Embryonic facial prominence (tissue), 1 donor: ENCODE measurements around the gene TRIO.

ENCODE experiments used
- DNase-seq: peaks from one replicate; pipeline ENCODE4 v3.0.0-alpha.2; 2016; ENCODE audit errors: extremely low spot score

The TRIO gene

DNA sequence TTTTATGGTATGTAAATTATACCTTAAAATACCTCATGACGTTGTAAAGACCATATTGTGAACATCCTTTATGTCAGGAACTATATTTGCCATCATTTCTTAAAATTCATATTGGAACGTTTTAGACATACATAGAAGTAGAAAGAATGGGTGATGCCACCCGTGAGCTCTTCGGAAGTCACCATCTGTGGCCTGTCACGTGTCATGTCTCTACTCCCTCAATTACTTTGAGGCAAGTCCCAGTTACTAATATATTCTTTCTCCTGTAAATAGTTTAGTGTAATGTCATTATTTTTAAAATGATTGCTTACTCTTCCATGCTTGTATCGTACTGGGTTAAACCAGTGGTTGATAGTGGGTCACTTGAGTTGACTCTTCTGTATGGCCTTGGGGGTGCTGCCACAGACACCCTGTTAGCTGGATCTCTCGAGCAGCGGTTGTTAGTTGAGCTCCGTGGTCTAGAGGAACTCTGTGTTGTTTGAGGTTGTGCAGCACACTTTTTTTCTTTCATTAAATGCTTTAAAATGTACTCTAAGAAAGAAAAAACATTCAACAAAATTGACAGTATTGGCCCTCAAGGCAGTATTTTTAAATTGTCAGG is 66.2 kb downstream of the TRIO start:
- DNase-seq = no peak

DNA sequence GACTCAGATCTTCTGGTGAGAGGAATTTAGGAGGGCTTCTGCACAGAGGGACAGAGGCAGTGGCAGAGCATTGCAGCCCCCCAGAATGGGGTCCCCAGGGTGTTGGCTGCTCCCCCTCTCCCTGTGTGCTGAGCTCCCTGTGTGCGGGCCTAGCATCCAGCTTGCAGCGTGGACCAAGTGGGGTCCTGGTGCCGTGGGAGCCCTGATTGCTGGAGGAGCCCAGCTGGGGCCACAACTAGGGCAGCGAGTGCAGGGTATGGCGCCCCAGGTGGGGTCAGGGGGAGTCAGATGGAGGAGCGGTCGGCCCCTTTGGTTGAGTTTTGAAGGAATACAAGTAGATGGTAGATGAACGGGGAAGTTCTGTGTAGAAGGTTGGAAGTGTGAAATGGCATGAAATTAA is 66.7 kb downstream of the TRIO start:
- DNase-seq = no peak

DNA sequence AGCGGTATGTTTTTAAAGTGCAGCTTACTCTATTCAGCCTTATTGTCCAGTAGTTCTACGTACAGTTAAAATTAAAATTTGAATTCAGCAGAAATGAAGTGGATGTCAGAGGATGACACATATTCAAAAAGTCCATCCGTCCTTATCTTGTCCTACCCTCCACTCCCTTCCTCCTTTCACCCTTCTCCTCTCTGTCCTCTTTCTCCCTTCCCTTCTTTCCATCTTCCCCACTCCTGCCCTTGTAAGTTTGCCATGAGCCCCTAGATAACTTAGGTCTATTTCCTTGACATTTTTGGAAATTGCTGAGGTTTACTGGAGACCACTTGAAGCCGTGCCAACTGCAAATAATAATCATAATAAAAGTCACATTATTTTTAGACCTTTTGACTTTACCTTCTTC is 67.6 kb downstream of the TRIO start:
- DNase-seq = no peak

DNA sequence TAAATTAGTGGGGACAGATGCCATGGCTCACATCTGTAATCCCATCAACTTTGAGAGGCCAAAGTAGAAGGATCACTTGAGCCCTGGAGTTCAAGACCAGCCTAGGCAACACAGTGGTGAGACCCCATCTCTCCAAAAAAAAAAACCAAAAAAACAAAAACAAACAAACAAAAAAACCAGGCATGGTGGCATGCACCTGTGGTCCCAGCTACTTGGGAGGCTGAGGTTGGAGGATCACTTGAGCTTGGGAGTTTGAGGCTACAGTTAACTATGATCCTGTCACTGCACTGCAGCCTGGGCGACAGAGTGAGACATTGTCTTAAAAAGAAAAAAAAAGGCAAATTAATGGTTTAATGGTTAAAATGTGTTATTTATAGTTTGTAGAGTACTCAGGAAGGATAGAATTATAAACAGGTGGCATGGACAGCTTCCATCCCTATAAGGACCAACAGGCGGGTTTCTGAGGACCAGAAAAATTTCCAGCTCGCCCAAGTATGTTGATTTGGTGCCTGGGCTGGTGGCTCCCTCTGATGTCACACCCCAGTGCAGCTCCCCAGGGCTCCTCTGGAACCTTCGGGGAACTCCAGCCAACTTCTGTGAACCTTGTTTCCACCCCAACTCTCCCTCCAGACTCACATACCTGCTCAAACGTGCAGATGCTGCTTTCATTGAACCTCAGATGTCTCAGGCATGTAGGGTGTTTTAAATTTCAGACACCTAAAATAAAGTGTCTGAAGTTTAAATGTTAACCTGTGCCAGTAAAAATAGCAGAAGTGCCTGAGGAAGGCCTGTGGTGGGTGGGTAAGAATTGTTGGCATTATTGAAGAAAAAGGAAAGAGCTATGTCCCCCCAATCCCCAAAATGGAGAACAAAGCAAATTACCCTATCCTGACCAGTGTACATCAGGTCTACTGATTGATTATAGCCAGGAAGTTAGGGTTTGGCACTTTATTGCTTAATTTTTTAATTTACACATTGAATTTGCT is 69.0 kb downstream of the TRIO start:
- DNase-seq = no peak

DNA sequence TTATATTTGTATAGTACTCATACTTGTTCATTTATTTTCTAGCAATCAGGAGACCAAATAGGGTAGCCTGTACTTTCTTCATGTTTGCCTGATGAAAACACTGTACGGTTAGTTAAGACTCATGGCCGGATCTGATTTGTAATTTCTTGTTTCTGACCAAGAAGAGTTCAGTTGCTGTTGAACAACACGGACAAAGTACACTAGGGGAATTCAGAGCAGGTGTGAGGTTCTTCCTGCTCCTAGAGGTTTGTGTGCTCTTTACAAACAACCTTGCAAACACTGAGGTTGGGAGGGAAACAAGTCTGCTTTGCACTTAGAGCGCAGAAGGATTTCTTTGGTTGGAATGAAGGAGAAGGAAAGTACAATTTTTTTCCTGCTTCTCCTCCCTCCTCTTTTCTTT is 69.7 kb downstream of the TRIO start:
- no peak for DNase-seq

DNA sequence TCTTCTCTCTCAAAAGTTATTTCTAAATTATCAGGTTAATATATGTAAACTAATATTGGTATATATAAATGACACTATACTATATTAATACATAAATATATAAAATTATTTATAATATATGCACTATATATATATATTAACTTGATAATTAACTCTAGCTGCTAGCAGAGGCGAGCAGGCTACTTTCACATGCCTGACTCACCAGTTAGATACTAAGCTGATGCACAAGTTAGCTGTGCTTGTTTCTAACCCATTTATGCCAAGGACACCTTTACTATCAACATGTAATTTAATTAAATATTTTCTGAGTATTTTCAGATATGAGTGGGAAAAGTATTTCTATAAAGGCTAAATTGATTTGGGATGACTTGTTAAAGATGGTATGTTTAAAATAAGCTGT is 70.1 kb downstream of the TRIO start:
- DNase-seq = no peak

DNA sequence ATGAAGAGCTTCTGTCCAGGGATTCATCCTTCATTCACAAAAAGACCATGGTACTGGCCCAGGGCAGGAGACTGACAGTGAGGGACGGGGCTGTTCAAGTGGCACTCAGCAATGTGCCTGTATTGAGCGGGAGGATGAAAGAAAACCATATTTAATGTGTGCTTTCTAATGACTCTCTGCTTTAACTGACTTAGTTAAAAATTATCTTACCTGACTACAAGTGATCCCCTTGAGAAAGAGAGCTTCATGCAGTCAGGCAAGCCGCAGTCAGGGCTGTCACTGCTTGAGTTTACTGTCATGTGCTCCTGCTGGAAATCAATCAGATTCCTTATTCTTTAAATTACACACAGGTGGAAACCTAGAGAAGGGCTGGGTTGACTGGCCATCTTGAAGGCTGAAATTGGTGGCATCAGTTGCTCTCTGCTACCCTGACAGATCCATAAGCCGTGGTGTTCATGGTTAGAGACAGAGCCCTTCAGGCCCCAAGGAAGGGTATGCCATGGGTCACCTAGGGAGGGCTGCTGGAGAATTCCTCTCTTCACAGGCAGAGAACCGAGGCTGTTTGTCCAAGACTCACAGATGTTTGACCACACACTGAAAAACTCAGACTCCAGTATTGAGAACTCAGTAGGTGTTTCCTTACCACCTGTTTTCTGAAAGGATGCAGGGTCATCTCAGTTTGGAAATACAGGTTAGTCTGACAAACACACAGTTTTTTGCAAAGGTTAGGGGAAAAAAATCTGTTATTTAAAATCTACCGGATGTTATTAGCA is 70.9 kb downstream of the TRIO start:
- DNase-seq = no peak

DNA sequence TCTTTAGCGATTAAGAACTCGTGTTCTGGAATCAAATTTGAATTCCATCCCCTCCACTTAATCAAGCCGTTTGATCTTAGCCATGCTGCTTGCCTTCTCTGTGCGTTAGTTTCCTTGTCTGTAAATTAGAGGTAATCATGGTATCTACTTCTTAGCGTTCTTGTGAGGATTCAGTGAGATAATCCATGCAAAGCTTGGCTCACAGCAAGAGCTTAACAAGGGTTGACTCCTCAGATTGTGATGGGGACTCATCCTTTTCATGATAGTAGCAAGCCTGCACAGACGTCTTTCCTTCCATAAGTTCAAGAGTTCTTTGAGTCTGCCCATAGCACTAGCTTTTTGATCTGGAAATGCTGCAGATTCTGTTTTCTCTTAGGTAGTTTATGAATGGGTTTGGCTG is 72.8 kb downstream of the TRIO start:
- no peak for DNase-seq

DNA sequence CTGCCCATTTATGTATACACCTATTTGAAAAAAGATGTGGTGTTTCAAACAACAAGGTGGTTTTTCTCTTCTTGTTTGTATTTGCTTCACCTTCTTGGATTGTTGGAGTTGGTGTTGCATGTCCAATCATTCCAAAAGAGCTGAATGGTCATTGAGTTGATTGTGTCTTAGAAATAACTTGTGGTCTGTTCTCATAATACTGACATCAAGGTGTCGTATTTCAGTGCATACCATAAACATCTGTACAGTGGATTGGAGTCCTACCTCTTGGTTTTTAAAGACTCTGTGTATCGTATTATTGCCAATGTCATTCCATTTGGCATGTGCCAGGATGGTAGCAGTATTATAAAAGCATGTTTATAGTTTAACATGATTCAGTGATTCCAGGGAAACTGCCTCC is 73.2 kb downstream of the TRIO start:
- no peak for DNase-seq

DNA sequence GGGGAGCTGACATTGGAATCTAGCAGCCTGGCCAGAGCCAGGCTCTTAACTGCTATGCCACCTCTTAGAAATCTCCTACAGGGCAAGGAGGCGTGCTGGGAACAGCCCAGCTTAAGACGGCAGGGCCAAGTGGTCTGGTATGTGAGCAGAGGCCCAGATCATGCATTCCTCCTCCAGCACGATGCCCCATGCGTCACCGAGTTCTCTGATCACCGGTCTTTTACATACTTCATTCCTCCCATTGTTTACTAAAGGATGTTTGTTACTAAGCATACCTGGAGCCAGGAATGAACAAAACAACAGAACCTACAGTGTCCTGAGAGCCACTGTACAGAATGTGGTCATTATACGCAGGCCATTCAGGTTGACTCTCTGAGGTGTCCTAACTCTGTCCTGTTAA is 73.8 kb downstream of the TRIO start:
- DNase-seq = no peak

DNA sequence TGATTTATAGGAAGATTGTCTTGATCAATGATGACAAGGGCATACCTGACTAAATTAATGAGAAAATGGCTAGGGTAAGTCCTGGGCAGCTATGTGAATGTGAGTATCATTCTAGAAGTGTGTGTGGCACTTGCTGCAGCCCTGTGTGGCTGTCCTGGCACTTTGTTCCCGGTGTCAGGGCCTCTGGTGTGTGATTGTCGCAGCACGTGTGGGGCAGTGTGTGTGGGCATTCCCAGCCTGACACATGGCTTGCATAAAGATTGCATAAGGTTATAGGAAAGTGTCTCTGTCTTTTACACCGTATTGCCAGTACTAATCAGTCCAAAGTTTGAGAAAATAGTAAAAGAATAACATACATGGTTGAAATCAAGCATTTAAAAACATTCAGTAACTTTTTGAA is 74.4 kb downstream of the TRIO start:
- DNase-seq = no peak

DNA sequence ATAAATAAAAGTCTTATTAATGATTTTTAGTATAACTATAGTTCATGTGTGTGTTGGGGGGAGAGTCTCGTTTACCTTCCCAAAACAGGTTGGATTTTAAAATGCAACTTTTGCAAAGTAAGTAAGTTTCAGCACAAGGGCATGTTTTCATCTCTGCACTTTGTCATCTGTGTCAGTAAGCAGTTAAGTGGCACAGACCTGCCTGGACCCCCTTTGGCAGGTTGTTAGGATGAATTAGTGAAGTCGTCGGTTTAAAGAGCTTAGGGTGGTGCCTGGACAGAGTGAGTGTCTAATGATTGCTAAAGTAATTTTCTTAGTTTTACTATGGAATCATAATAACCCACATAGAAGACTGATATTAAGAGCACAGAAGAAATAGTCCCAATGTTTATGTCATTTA is 74.9 kb downstream of the TRIO start:
- DNase-seq = no peak

DNA sequence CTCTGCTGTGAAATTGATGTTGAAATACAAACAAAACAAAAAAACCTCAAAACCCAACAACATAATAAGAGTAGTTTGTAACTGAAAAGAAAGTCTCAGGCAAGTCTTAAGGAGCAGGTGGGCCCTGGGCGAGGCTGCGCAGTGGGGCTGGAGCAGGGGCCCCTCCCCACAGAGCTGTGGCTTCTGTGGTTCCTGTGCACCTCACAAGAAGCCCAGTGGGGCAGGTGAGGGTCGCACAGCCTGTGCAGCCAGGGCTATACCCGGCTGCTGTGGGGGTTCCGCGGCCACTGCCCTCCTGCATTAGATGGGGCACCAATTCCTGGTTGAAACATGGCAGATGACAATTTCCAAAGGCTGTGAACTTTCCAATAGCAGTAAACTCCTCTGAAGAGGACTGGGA is 75.3 kb downstream of the TRIO start:
- no peak for DNase-seq

DNA sequence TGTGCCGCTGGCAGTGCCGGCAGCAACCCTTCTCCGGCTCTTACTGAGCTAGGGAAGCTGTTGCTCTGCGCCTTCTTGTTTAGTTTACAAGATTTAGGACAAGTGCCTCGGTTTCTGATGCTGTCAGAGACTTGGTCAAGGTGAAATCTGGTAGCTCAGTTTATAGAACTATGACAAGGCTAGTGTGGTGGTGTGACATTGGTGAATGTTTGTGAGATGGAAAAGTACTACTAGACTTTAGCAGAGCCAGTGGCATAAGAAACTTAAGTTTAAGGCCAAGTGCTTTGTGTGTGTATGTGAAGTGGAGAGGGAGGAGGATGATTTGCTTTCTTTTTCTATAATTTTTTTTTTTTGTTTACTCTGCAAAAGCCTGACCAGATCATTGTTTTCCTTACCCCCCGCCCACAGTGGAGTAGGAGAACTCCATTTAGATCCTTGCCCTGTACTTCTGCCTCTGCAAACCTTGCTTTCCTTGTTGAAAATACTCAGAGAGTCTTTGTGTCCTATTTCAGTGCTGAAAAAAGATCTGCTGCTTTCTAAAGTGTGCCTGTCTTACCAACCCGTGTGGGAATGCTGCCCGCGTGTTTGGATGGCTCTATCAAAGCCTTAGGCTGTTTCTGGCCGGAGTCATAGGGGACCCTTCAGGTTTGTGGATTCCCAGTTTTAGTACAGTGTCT is 75.9 kb downstream of the TRIO start:
- no peak for DNase-seq

DNA sequence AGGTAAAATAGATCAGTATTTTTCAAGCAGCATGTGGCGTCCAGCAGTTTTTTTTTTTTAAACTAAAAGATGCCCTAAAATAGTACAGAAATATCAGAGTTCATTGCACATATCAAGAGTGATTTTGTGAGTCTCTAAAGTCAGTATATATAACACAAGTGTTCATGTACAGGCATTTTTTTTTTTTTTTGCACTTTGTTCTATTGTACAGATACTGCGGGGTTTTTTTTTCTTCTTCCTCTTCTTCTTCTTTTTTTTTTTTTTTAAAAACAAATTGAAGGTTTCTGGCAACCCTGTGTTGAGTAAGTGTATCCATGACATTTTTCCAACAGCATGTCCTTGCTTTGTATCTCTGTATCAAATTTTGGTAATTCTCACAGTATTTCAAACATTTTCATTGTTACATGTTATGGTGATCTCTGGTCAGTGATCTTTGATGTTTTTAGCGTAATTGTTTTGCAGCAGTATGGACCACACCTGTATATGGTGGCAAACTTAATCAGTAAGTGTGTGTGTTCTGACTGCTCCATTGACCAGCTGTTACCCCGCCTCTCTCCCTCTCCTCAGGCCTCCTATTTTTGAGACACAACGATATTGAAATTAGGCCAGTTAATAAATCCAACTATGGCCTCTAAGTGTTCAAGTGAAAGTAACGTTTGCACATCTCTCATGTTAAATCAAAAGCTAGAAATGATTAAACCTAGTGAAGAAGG is 76.8 kb downstream of the TRIO start:
- DNase-seq = no peak

DNA sequence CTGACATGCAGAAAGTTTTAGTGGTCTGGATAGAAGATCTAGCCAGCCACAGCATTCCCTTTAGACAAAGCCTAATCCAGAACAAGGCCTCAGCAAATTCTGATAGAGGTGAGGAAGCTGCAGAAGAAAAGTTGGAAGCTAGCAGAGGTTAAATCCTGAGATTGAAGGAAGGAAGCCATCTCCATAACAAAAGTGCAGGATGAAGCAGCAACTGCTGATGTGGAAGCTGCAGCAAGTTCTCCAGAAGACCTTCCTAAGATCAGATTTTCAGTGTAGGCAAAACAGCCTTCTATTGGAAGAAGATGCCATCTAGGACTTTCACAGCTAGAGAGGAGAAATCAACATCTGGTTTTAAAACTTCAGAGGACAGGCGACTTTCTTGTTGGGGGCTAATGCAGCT is 77.5 kb downstream of the TRIO start:
- no peak for DNase-seq

DNA sequence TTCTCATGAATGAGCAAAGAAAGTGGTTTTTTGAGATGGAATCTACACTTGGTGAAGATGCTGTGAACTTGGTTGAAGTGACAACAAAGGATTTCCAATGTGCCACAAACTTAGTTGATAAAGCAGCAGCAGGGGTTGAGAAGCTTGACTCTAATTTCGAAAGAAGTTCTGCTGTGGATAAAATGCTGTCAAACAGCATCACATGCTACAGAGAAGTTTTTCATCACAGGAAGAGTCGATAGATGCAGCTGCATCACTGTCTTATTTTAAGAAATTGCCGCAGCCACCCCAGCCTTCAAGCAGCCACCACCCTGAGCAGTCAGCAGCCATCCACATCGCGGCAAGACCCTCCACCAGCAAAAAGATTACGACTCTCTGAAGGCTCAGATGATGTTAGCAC is 78.6 kb downstream of the TRIO start:
- no peak for DNase-seq

DNA sequence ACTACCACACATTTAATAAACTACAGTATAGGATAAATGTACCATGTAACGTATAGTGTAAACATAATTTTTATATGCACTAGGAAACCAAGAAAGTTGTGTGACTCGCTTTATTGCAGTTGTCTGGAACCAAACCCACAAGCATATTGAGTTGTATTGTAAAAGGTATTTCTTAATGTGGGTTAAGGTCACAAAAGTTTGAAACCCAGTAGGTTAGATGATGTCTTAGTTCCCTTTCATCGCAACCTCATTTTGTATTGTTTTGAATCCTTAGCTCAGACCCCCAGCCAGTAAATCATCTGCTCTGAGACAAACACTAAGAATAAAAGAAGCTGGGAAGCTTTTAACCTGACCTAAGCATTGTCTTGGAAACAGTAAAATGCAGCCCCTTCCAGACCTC is 79.1 kb downstream of the TRIO start:
- DNase-seq = no peak

DNA sequence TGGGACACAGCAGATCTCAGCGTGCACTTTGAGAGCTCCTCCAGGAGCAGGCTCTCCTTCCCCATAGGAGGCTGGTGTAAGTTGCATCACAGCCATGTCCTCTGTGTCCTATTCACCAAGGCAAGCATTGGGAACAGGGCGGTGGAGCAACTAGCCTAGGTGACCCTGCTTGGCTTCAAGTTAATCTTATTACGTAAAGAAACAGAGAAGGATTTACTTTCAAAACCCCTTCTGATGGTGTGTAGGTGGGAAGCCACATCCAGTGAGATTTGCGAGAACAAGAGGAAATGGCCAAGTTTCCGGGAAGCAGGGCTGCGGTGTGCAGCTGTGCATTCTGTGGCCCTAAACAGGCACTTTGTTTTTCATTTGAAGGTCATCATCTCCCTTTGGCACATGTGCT is 80.2 kb downstream of the TRIO start:
- no peak for DNase-seq

DNA sequence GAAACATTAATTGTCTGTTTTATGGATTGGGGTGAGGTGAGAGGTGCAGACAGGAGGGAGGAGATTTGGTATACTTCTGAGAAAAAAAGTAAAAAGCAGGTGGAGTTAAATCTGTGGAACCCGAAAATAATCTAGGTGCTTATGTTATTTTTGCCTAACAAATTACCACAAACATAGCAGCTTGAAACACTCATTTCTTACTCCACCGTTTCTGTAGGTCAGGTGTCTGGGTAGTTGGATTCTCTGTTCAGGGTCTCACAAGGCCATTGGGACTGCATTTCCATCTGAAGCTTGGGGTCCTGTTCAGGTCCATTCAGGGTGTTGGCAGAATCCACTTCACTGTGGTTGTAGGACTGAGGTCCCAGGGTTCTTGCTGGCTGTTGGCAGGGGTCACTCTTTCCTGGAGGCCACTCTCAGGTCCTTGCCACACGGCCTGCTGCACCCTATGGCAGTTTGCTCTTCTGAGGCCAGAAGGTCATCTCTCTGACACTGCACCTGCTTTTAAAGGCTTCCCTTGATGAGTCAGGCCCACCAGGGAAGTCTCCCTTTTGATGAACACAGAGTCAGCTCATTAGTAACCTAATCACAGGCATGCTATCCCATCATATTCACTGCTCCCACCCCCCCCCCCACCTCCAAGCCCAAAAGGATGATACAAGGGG is 82.2 kb downstream of the TRIO start:
- no peak for DNase-seq

DNA sequence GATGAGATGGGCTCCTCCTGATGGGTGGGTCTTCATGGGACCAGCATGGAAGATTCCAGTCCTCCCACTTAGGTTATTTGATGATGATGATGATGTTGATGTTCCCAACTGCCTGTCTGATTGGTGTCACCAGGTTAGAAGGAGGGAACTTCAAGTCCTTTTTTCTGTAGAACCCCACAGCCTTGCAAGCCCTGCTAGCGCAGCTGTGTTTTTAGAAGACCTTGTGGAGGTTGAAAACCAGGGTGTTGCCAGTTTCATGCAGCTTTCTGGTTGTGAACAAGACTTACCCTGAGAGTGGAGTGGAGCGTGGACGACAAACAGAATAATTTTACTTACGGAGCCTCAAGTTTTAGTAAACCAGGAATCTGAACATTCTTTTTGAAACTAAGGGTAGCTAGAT is 83.0 kb downstream of the TRIO start:
- no peak for DNase-seq
